Measurements from ENCODE around the gene CHSY1.

The CHSY1 gene

DNA sequence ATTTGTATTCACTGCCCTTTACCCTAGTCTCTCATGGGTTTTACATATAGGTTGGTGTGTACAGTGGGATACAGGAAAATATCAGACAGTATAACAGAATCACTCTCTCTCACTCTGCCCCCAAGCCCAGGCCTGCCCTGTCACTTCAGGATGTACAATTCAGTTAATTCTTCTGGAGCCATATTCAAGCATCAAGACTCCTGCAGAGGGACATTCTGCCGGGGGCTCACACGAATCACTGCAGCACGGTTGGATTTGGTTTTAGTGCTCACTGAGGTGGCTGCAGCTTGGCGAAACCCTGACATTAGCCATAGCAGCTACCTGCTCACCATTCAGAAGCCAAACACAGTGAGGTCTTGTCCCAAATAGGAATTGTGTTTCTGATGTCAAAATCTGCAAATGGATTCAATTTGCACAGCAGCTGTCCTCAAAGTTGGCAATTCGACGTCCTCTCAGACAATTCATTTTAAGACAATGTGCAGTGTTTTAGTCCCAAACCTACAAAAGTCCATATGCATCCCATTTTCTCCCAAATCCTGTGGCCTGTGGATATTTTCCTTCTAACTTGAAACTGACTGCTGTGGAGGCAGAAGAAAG, 82.9 kb downstream of the CHSY1 start:
- DNase-seq: no peak

GRCh38 chr15:101168463-101168824, 83.4 kb downstream of the CHSY1 start:
- DNase-seq: no peak

DNA sequence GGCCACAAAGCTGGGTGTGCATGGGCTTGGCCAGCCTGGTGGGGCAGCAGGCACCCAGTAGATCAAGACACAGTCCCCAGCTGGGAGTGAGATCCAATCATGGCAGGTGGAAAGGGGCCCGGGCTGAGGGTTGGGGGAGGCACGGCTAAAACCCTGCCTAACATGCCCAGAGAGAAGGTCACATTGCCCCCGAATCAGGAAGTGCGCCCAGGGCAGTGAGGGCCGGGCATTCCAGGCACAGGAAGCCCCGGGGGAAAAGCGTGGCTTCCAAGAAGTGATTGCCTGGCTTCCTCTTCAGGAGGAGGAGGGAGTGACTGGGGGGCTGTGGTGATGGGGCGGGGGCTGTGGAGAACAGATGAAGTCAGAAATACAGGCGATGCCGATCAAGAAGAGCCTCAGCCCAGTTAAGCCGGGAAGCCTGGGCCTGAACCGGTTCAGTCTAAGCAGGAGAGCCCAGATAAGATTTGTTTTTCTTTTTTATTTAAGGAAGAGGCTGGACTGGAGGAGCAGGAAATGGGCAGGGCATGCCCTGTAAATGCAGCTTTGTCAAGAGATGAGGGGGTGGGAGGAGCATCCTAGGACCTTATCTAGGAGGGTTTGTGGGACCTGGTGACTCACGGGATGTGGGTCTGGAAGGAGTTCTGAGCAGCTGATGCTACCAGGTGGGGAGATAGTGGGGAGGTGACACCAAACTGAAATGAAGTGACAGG, 83.9 kb downstream of the CHSY1 start:
- DNase-seq: no peak

DNA sequence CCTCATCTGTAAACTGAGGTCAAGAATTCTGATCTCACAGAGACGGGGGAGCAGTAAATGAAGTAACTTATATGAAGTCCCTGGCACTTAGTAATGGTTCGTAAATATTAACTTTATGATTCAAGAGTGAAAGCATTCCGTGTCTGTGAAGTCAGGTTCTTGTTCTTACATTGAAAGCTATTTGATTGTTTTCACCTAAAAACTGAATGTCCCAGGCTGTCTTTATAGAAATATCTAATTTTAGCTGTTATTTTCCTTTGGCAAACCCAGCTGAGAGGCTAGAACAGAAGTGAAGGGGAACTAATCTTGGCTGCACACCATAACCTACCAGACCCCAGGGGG, 84.5 kb downstream of the CHSY1 start:
- DNase-seq: no peak

DNA sequence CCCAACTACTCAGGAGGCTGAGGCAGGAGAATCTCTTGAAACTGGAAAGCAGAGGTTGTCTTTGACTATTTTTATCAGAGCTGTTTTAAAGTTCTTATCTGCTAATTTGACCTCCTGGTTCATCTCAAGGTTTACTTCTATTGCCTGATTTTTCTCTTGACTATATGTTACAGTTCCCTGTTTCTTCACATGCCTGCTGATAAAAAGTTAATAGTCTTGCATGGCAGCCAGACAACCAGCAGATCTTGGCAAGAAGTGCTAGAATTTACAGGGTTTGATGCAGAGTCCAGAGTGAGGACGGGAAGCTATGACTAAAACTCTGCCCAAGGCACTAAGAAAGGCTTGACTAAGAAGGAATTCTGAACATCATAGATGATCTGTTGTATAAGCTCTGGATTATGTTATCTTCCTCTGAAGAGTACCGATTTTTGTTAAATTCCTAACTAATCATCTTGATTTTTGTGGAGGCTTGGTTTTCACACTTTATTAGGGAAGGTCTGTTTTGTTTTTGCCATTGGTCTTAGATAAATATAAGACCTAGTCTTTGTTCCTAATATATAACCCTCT, 85.9 kb downstream of the CHSY1 start:
- no peak for DNase-seq

DNA sequence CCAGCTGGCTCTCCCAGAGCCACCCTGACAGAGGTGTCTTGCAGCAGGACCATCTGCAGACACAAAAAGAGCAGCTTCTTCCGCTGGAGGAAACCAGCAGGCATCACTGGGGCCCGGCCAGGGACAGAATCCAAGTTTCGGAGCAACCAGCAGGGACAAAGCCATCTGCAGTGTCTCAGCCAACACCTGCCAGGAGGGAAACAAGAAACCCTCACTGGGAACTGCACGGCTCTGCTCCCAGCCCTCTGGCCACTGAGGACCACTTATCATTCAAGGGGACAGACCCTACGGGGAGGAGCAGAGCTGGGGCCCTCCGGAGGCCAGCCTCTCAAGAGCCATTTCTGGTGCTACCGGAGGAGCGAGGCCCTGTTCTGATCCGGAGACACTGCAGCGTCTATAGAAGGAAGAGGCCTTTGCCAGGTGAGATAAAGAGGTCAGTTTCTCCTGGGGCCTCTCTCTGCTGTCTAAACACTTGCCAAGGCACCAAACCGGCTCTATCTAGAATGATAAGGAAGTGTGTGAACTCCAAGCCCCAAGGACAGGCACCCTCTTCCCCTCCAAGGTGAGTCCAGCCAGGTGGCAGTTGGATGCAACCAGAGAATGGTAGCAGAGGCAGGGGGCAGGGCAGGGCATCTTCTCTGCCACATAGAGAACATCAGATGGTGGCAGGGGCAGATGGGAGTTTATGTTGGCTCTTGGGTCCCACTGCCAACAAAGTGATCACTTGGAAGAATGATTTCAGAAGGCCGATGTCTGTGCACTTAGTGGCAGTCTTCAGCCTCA, 89.0 kb downstream of the CHSY1 start:
- no peak for DNase-seq

DNA sequence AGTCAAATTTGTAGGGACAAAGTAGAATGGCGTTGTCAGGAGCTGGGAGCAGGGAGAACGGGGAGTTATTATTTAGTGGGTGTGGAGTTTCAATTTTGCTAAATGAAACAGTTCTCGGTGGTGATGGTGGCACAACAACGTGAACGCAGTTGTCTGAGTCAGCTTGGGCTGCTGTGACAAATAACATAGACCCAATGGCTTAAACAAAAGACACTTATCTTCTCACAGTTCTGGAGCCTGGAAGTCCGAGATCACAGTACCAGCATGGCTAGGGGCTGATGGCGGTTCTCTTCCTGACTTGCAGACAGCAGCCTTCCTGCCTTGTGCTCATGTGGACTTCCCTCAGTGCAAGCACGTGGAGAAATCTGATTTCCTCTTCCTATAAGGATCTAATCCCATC, 90.2 kb downstream of the CHSY1 start:
- no peak for DNase-seq

GRCh38 chr15:101159936-101160815, 91.7 kb downstream of the CHSY1 start:
- no peak for DNase-seq

GRCh38 chr15:101159096-101159935, 92.5 kb downstream of the CHSY1 start:
- DNase-seq: no peak

DNA sequence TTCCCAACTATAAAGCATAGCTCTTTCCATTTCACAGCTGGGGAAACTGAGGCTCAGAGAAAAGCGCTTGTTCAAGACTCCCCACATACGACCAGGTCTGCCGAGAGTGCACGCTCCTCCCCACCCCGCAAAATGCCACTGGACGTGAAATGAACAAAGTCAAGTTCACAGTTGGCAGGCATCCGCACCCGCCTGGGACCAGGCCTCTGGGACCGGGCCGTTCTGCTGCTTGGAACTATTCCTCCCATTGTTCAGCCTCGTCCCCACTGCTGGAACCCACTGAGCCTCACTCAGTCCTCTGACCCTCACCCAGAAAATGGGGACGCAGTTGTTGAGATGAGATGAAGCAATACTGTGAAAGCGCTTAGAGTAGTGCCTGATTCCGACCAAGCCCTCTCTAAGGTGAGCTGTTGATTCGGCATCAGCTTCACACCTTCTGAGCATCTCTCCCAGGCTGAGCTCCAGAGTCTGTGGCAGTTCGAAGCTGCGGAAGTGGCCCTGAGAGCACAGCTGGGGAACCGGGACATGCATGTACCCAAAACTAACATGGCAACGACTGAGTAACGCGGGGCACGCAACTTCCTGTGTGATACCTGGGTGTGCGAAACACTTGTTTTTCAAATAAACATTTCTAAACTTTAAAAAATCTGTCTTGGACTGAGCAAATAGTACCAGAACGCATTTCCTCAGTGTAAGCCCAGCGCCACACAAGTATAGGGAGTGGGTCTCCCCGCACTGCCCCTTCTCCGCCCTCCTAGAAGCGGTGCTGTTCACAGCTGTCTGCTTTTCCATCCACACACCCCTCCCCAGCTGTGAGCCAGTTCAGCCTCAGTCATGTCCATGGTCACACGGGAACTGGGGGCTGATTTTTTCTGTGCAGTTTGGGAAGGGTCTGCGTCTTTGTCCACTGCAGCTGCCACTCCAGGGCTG, 93.4 kb downstream of the CHSY1 start:
- no peak for DNase-seq

DNA sequence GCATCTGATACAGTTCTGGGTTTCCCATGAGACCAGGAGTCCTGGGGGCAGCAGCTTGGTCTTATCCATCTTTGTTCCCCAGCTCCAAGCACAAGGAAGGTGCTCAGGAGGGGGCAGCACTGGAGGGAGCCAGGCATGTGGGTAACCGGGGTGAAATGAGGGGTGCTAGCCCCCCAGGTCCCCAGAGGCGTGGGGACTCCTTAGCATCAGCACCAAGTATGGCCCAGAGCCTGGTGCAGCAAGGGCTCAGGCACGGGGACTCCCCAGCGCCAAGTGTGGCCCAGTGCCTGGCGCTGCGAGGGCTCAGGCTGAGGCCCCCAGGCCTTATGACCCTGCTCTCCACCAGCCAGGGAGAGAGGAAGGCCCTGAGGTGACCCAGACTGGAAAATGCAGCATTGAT, 94.1 kb downstream of the CHSY1 start:
- DNase-seq: no peak

DNA sequence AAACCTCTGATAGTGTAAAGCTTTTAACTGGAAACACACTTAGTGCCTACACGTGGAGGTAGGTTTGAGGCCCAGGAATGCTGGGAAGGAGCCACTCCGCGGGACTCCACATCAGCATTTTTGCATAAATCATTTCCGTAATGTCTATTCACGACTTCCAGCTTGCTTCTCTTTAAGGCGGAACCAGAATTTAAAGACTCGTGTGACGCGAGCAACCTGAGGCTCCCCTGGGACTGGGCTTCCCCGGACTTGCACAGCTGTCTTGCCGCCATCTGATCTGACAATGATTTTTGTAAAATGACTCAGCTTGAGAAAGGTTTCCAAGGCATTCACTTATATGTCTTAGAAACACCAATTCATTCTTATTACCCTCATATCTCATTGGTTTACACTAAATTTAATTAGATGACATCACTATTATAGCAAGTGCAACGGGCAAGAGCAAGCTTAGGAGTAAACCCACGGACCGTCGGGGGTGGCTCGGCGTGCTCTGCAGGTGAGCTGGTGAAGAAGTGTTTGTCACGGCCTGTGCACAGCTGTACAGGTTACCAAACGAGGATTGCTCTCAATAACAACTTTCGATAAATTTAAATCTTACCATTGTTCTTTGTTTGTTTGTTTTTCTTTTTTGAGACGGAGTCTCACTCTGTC, 95.2 kb downstream of the CHSY1 start:
- no peak for DNase-seq

- no peak for DNase-seq
Observed at GRCh38 chr15:101156061-101156460, 95.8 kb downstream of the CHSY1 start.

GRCh38 chr15:101153801-101154656, 97.8 kb downstream of the CHSY1 start:
- no peak for DNase-seq

DNA sequence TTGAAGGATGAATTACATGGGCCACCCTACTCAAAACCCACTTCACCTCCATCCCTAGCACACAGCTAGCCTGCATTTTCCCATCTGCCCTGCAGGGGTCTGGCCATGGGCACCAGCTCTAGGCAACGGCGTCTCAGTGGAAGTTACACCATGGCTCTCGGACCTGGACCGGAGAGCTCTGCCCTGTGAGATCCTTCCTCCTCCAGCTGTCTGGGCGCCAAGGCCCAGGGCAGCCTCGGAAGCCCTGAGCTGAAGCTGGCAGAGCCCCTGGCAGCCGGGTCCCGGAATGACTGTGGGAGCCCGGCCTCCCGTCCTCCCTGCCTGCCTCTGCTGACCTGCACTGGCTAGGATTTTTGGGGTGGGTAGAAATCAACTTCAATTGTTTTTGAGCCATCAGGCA, 98.9 kb downstream of the CHSY1 start:
- DNase-seq: no peak

GRCh38 chr15:101151288-101151687, 100.6 kb downstream of the CHSY1 start:
- no peak for DNase-seq

DNA sequence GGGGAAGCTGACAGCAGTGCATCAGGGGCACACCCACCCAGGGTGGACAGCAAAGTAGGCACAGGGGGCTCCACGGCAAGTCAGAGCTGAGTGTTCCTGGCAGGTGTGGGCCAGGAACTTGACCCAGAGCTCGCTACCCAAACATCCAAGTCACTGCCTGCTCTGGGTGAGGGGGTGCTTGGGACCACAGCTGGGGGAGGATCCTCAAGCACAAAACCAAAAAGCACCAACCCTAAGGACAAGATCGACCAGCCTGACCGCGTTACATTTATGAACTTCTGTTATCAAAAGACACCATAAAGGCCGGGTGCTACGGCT, 101.2 kb downstream of the CHSY1 start:
- DNase-seq: no peak

DNA sequence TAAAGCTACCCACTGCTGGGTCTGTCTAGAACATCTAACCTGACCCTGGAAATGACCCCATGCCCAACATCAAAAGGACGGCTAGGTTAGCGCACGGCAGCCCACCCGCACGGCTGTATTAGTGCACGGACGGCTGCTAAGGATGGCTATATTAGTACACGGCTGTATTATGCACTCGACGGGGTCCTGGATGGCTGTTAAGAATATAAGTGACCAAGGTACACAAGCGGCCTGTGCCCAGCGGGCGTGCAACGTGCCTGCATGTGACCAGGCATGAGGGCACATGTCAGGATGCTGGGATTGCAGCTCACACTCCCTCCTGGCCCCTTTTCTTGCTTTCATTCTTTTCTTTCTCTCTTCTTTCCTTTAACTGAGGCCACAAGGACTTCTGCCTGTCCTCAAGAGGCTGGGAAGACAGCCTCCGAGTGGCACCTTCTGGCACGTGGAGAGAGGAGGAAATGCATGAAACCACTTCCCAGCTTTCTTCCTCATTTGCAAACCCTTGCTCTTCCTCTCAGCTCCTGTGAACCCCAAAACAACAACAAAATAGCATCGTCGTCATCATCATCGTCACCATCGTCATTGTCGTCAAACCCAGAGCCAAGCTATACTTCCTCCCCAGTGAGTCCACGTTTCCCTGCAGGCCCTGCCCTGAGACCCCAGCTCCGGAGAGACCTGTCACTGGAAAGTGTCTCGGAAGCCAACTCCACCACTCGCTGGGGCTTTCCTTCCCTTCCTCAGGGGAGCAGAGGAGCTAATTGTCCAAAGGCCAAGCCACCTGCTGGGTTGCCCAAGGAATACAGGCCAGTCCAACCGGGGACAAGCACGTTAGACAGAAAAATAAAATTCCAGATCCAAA, 101.8 kb downstream of the CHSY1 start:
- DNase-seq: no peak

Measured in NCI-H345 (cell line).